ENCODE measurements around the gene SERPINB13. TPM values are rescaled to one million over a fixed set of nuclear protein-coding genes. Genes with fewer than 3 reads are reported as not detected.

SERPINB13 gene
- total RNA-seq, 1 experiment from 2014 or later = not detected

GRCh38 chr18:63646936-63647335, 59.8 kb downstream of the SERPINB13 start:
- no peak overlapping the region for H3K4me3 ChIP-seq (ENCODE audit: insufficient read depth, low read depth, low read length)
- no peaks in the 10 kb centered on the region for H3K36me3 ChIP-seq (replicated peaks; ENCODE audit: control insufficient read depth, insufficient read depth, low read length)
- no peak for DNase-seq
- H3K27me3 ChIP-seq (ENCODE audit: control insufficient read depth, insufficient read depth, low read length) = no peaks in the 10 kb centered on the region

DNA sequence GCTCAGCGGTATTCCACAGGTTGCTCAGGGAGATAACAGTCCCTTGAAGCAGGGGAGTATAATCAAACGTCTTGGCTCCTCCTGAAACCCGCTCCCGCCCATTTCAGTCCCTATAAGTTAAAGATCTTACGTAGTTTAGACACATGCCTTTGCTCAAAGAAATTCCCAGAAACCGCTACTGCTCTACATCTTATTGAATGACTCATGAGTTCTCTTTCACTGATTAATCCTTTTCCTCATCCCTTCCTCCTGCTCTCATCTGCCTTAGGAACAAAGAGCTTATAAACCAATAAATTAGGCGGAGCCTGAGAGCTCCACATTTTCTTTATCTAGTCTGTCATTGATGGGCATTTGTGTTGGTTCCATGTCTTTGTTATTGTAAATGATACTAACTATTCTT, 61.1 kb downstream of the SERPINB13 start:
- H3K27me3 ChIP-seq (ENCODE audit: control insufficient read depth, insufficient read depth, low read length) = no peaks in the 10 kb centered on the region
- DNase-seq = no peak

More for the DNA sequence above, 61.1 kb downstream of the SERPINB13 start:
- no peak overlapping the region for H3K4me3 ChIP-seq (ENCODE audit: insufficient read depth, low read depth, low read length)
- H3K36me3 ChIP-seq (replicated peaks; ENCODE audit: control insufficient read depth, insufficient read depth, low read length) = no peaks in the 10 kb centered on the region

Other genes with a start within 250 kb of the SERPINB13 start
- gene KDSR, start 220.1 kb upstream of the SERPINB13 start, total RNA-seq (2014; rRNA removed; shearing (Covaris generic)) = 21.1 and 23.9 TPM in 2 replicates
- gene VPS4B, start 164.9 kb upstream of the SERPINB13 start, total RNA-seq (2014; rRNA removed; shearing (Covaris generic)) = 24.5 and 31.6 TPM in 2 replicates
- gene SERPINB5, start 110.4 kb upstream of the SERPINB13 start, total RNA-seq (2014; rRNA removed; shearing (Covaris generic)) = 0.07 and 0.28 TPM in 2 replicates
- gene SERPINB12, start 45.0 kb upstream of the SERPINB13 start, total RNA-seq (2014; rRNA removed; shearing (Covaris generic)) = not detected in 2 replicates
- gene SERPINB4, start 56.9 kb downstream of the SERPINB13 start, total RNA-seq (2014; rRNA removed; shearing (Covaris generic)) = not detected in 2 replicates
- gene SERPINB3, start 74.5 kb downstream of the SERPINB13 start, total RNA-seq (2014; rRNA removed; shearing (Covaris generic)) = not detected in 2 replicates
- not detected in 2 replicates for gene SERPINB11, start 115.6 kb downstream of the SERPINB13 start, total RNA-seq (2014; rRNA removed; shearing (Covaris generic))
- not detected in 2 replicates for gene SERPINB7, start 188.1 kb downstream of the SERPINB13 start, total RNA-seq (2014; rRNA removed; shearing (Covaris generic))